ENCODE measurements around the gene CELSR1.
A peak's percentile ranks its signal among the peaks of the same experiment; 100 is the strongest.

Gene CELSR1

DNA sequence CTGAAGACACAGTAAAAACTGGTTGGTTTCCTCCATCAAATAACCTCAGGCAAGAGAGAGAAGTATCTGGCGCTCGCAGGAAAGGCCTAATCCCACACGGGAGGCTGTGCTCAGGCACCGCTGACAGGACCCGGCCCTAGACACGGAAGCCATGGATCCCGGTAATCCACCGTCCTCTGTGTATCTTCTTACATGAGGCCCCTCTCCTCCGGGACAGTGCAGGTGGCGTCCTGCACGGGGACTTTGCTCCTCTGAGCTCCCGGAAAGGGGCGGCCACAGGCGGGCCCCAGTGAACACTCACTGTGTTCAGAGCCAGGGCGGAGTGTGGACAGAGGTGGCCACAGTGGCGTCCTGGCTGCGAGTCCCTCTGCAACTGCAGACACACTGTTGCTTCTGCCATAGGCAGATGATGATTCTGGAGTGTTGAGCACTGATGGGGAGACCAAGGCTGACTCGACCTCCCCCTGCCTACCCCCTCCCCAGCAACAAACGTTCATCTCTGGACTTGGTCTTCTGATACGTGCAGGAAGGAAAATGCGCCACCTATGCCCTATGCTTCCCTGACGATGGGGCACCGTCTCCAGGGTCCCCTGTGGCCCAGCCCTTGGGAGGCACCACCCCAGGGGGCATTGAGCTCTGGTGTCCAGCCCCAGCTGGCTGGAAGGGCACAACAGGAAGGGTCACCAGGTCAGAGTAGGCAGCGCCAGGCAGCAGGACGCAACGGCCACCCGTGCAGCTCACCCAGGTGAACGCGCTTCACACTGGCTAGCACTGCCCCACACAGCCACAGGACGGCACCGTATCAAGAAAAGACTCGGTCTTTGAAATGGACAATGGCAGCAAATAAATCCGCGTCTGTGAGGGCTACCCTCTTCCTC, 106.2 kb downstream of the CELSR1 start:
- Mint-ChIP-seq H3K9me3 (peaks cover 5% of the 10 kb centered on the region), H3K27me3 (ENCODE audit: low read depth, poor library complexity) (no peaks in the 10 kb centered on the region), H3K4me3 (no peak overlapping the region), H3K4me1 (peaks cover 31% of the 10 kb centered on the region), H3K27ac (no peak overlapping the region), H3K36me3 (ENCODE audit: low read depth) (peaks cover 14% of the 10 kb centered on the region)
- no peak for DNase-seq
- no peak for TF ChIP-seq CTCF (IDR thresholded peaks at IDR 0.05)

- peaks cover 31% of the 10 kb centered on the region for H3K4me1 Mint-ChIP-seq
- no peaks in the 10 kb centered on the region for H3K27me3 Mint-ChIP-seq (ENCODE audit: low read depth, poor library complexity)
- TF ChIP-seq CTCF (IDR thresholded peaks at IDR 0.05) = no peak
- H3K9me3 Mint-ChIP-seq = peaks cover 20% of the 10 kb centered on the region
- DNase-seq = no peak
- peaks cover 29% of the 10 kb centered on the region for H3K36me3 Mint-ChIP-seq (ENCODE audit: low read depth)
- H3K27ac Mint-ChIP-seq = peak overlapping the region; percentile 61
- H3K4me3 Mint-ChIP-seq = no peak overlapping the region
Observed at GRCh38 chr22:46429325-46429853, 108.0 kb downstream of the CELSR1 start.

DNA sequence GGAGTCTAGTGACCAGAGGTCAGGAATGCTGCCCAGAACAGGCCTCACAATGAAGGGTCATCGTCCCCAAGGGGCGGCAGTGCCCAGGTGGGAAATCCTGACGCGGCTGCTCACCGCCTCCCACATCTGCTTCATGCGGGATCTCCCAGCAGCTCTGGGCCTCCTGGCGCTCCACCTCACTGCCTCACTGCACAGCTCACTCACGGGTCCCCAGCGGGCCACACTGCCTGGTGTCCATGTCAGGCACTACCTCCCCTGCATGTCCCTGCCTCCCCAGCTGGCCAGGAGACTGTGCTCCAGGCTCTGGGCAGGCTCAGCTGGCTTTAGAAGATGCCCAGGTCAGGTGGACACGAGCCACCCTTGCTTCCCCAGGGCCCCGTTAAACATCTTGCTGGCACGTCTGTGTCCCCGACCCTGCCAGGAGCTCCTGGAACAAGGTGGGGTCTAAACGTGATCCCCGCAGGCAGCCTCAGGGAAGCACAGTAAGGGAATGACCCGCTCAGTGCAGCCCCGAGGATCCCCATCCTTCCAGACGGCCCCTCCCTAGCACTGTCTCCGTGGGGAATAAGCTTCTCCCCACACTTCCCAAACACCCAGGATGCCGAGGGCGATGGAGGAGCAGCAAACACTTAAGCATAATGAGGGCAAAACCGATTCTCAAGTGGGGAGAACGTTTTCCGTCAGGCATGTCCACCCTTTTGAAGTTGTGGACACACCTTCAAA, 108.7 kb downstream of the CELSR1 start:
- H3K9me3 Mint-ChIP-seq = peaks cover 22% of the 10 kb centered on the region
- H3K27me3 Mint-ChIP-seq (ENCODE audit: low read depth, poor library complexity) = no peaks in the 10 kb centered on the region
- peak; percentile 32 for DNase-seq
- peaks cover 30% of the 10 kb centered on the region for H3K36me3 Mint-ChIP-seq (ENCODE audit: low read depth)
- H3K4me1 Mint-ChIP-seq = peaks cover 31% of the 10 kb centered on the region
- no peak overlapping the region for H3K4me3 Mint-ChIP-seq
- no peak for TF ChIP-seq CTCF (IDR thresholded peaks at IDR 0.05)
- no peak overlapping the region for H3K27ac Mint-ChIP-seq

DNA sequence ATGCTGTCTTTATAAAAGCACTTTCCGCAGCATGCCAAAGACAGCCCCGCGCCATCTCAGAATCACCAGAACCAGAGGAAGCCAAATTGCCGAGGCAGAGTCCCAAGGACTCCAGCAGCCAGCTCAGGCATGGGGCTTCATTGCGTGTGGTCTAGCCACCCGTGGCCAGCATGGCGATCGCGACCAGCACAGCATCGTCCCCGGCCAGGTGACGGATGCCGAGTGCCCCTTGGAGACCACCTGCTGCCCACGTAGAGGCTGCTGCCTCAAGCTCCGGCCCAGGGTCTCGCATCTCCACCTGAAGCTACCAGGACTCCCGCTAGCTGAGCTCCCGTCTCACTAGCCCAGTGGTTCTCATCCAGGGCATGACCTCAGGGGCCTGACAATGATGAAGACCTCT, 109.2 kb downstream of the CELSR1 start:
- TF ChIP-seq CTCF (IDR thresholded peaks at IDR 0.05) = no peak
- DNase-seq = no peak
- Mint-ChIP-seq H3K36me3 (ENCODE audit: low read depth) (peaks cover 29% of the 10 kb centered on the region), H3K4me3 (no peak overlapping the region), H3K27ac (no peak overlapping the region), H3K9me3 (peaks cover 22% of the 10 kb centered on the region), H3K4me1 (peaks cover 31% of the 10 kb centered on the region), H3K27me3 (ENCODE audit: low read depth, poor library complexity) (no peaks in the 10 kb centered on the region)

DNA sequence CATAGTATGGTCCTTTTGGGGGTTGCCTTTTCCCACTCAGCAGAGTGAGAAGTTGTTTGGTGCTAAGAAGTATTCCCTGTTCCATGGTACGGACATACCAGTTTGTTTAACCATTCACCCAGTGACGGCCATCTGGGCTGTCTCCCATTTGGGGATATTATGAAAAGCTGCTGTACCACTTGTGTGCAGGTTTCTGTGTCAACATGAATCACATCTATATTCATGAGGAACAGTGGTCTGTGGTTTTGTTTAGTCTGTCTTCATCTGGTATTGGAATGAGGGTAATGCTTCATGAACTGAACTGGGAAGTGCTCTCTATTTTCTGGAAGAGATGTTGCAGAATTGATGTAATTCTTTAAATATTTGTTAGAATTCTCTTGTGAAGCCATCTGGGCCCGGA, 112.4 kb downstream of the CELSR1 start:
- DNase-seq = no peak
- Mint-ChIP-seq H3K9me3 (peaks cover 22% of the 10 kb centered on the region), H3K36me3 (ENCODE audit: low read depth) (peaks cover 29% of the 10 kb centered on the region), H3K27ac (no peak overlapping the region), H3K27me3 (ENCODE audit: low read depth, poor library complexity) (no peaks in the 10 kb centered on the region), H3K4me3 (no peak overlapping the region), H3K4me1 (peaks cover 18% of the 10 kb centered on the region)
- TF ChIP-seq CTCF (IDR thresholded peaks at IDR 0.05) = no peak
